CD4-positive, alpha-beta T cell treated with Interleukin-6 at 100 ng/mL for 8 hours (primary cell): Measurements from ENCODE around the gene TBL1XR1.
A peak's percentile ranks its signal among the peaks of the same experiment; 100 is the strongest.

ENCODE experiments used
- DNase-seq: peaks from one replicate; pipeline ENCODE4 v3.0.0-alpha.2; 2020; ENCODE audit warnings: mixed read lengths, low spot score

The TBL1XR1 gene

DNA sequence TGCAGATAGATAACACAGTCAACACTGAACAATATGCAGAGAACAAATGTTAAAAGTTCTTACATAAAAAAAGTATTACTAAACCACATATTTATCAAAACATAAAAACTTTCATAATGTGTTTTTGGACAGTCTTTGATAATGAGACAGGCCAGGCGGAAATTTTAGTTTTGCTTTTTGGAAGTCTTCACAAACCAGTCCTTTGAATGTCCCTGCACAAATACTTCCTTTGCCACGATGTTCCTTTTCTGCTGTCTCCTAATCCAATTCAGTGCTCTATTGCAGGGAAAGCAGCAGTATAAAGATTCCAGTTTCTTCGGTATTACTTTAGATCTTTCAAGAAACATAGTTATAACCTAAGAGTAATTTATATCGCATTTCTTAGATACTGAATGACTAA is 135.9 kb downstream of the TBL1XR1 start:
- DNase-seq = no peak

DNA sequence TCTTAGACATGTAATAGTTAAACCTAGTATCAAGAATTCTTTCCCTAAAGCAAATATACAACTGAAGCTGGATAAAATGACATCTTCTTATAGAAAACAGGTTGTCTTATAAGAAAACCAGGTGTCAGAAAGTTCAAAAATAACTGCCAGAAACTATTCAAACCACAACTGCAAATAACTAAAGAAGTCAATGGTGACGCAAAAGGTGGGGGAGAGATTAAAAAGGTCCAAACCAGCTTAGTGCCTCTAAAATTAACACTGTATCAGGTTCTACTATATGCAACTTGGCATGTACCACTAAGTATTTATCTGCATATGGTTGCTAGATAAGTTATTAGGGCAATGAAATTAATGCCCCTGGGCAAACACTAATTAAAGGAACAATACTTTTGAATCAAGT is 136.8 kb downstream of the TBL1XR1 start:
- no peak for DNase-seq

DNA sequence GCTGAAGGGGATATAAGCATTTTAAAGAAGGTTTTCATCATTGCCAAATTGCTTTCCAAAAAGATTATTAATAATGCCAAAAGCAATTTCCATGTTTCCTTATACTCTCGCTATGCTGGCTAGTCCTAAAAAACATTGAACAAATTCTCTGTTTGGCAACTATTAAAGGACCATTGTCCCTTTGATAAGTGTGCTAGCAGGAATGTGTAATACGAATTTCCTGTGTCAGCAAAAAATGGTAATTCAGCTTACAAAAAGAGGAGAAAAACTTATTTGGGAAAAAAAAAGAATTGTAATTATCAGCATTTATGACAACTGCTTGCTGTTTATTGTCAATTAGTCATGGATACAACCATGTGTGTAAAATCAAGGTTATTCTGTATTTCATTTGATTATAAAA is 138.6 kb downstream of the TBL1XR1 start:
- no peak for DNase-seq

GRCh38 chr3:177057768-177058167 is 139.5 kb downstream of the TBL1XR1 start:
- DNase-seq = peak; percentile 51

- DNase-seq = no peak
These were observed 140.4 kb downstream of the TBL1XR1 start for GRCh38 chr3:177056927-177057326.

GRCh38 chr3:177055605-177056571 is 141.4 kb downstream of the TBL1XR1 start:
- DNase-seq = no peak

DNA sequence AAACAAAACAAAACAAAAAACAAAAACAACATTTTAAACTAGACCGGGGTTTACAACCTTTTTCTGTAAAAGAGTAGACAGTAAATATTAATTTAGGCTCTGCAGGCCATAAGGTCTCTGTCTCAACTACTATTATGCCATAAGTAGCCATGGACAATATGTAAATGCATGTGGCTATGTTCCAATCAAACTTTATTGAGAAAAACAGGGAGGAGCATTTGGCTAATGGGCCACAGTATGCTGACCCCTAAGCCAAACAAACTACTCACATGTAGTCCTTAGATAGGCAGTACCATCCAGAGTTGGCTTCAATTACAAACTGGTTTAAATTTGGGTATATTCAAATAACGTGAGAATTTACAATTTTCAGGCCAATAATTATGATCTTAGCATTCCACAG is 144.2 kb downstream of the TBL1XR1 start:
- no peak for DNase-seq

- DNase-seq = no peak
These were observed 145.9 kb downstream of the TBL1XR1 start for GRCh38 chr3:177051411-177051810.

DNA sequence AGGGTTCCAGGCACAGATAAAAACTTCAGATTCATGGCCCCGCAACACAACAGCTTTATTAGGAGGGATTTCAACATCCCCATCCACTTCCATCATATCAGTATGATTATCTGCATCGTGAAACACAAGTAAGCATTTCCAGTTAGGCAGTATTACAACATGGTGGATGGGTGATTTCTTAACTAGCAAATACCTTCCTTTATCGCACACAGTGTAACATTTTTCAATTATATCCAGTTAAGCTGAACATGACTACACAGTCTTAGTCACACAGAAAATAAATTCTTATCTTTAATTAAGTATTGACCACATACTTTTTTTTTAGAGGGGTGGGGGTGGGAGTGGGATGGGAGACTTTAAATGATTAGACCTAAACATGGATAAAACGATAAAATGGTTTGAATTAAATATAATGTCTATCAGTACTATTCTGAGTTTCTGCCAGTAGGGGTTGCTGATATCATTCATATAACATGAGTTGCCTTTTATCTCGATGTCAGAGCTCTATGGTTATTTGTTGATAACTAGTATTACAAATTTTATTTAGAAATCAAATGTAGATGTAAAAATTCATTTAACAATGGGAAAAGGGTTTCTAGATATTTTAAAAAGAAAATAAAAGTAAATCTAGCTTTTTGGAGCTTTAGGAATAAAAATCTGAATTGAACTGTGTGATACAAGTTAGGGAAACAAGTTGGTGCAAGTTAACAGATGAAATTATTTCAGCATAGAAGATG is 146.6 kb downstream of the TBL1XR1 start:
- DNase-seq = peak; percentile 41

DNA sequence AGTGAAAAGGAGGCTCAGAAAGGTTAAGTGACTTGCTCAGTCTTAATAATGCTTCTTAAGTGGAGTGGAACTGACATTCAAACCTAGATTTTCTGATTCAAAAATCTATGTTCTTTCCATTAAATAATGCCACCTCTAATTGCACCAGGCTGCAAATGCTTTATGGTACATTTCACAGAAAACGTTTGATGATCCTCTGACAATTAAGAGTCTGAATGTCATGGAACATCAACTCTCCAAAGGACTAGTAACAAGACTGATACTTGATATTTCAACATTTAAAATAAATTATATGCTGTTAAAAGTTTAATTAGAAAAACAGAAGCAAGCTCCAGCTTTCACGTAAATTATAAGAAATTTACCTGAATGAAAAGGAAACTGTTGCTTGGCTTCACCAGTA is 151.5 kb downstream of the TBL1XR1 start:
- DNase-seq = no peak

DNA sequence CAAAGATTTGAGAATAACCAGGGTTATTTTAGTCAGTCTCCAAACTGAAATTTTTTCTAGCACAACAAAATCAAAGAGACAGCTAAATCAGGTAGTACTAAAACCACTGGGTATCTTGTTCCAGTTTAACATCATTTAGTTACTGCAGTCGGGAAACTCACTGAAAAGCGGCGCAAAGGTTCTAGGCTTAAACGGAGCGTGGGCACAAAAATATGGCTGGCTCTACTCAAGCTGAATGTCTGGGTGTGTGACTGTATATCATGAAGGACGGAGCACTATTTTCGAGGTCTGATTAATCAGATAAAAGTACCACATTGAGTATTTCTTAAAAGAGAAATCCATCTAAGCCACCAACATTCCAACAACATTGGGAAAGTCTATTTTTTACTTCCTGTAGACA is 152.1 kb downstream of the TBL1XR1 start:
- DNase-seq = no peak

DNA sequence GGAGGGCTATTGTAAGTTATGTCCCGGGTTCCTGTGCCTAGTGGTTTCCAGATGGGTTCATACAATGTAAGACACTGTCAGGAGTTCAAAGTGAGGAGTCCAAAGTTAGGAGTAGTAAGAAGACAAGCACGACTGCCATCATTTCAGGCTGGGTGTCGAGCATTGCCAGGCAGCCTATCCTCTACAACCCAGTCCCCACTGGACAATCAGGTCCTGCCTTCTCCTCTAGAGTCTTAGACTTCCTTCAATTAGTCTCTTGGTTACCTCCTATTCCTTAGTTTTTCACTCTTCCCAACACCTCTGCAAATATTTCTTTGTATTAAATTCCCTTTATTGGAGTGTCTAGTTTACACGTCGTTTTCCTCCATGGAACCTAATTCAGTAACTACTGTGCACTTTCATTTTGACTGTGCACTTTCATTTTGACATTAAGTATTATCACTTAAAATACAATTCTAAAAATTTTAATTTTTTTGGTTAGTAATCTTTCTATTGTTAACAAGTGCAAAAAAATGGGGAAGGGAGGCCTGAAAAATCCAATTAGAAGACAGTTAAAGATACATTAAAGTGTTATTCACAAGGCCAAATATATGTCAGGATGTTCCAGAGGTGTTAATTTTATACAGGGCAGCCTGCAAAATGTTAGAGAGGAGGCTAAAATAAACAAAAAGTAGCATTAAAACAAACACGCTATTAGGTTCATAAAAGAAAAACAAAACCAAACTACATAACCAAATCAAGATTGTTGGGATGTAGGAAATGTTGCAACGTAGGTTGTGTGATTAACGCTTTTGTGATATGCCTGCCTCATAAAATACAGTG is 155.3 kb downstream of the TBL1XR1 start:
- no peak for DNase-seq

DNA sequence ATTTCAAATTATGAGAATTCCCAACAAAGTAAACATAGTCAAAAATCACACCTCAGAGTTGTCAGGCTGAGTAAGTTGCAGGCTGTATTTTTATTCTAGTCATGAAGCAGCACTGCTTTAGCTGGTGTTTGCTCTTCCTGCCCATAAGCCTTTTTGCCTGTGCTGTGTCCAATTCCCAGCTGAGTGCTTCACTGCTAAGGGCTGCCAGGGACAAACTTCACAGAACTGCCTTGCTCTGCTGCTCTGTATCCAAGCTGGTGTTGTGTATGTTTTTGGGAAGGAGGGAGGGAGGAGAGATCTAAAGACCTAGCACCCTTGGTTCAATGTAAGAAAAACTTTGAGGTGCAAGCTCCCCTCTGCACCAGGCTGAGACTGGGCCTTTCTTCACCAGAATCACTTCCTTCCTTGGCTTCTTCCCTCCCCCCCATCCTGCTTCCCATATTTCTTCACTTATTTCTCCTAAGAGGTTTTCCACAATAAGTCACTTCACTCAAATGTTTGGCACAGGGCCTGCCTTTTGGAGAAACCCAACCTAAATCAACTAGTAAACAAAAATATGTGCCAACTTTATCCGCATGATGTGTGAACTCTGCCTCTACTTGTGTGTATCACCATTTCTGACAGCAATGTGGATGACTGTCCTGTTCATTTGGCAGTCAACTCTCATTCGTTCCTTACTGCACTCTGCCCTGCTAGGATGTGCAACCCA is 156.1 kb downstream of the TBL1XR1 start:
- no peak for DNase-seq

DNA sequence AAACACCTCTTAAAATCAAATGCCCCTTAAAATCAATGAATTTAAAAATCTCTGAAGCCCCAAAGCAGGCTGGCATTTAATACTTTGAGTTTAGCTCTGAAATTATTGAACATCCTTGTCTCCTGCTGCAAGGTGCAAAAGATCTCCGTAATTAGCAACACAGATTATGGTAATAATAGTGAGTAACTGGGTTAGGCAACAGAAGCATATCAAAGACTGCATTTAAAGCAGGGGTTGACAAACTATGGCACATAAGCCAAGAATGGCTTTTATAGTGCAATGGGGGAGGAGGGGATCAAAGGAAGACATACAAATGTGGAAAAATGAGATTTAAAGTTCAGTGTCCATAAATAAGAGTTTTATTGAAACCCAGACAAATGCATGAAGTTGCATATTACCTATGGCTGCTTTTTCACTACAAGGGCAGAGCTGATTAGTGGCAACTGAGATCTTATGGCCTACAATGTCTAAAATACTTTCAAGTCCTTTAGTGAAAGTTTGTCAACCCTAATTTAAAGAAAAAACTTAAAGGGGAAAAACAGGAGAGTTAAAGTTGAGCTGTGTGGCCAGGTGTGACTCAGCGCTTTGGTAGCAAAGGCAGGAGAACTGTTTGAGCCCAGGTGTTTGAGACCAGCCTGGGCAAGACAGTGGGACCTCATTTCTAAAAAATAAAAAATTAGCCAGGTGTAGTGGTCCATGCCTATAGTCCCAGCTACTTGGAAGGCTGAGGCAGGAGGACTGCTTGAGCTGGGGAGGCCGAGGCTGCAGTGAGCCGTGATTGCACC is 157.6 kb downstream of the TBL1XR1 start:
- DNase-seq = no peak

GRCh38 chr3:177037241-177037640 is 160.0 kb downstream of the TBL1XR1 start:
- no peak for DNase-seq

DNA sequence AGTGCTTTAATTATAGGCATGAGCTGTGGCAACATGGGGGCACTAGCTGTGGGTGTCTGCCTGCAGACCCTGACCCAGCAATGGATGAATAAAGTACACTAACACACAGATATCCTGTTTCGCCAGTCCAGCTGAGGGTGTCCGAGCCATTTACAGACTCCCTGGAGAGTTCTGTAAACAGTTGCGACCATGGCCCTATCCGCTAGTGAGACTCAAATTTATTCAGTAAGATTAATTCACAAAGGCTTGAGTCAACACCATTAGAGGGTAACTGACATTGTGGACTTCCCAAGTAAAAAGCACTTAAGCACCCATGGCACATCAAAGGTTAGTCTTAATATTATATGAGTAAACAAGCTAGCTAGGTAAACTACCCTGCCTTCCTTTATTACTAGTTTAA is 161.6 kb downstream of the TBL1XR1 start:
- no peak for DNase-seq

DNA sequence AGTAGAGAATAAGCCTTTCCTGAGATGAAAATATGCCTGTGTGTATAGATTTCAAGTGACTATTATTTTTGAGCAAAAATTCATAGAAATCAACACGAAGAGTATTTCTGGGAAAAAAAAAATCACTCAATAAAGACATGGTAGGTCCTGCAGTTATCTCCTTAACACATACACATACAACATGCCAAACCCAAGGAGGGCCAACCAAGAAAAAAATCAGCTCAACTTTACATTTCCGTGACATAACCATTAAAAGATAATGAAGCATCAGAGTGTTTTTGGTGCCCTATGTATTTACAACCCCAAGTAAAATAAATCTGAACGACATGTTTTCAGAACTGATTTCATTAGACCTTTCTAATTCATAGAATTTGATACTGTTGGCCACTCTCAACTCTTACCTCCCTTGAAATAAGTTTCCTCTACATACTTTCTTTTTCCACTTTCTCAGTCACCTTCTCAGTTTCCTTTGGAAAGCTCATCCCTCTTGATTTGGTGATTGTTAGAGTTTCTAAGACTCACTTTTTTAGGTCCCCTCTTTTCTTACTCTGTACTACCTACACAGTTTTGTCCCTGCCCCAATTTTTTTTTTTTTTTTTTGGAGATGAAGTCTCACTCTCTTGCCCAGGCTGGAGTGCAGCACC is 162.3 kb downstream of the TBL1XR1 start:
- no peak for DNase-seq

DNA sequence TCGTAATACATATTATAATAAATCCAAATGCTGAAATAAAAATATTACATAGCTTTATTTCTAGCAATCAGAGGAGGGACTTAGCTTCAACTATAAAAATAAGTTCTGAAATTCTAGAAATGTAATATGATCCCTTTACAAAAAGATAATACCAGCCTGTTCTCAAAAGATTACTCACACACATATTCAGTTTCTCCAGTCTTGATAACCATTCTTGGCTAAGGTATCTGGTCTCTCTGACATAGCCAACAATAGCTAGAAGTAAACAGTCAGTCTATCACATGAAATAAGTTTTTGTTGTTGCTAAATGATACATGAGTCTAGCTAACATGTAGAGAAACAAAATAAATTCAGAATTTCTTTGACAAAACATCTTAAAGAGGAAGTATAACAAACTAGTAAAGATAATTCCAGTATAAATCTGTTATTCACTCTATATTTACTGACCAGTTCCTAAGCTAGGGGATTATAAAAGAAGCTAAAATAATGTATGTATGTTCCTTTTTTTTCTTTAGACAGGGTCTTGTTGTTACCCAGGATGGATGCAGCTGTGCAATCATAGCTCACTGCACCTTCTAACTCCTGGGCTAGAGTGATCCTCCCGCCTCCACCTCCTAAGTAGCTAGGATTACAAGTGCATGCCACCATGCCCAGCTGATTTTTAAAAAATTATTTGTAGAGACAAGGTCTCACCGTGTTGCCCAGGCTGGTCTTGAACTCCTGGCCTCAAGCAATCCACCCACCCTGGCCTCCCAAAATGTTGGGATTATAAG is 170.6 kb downstream of the TBL1XR1 start:
- no peak for DNase-seq

- no peak for DNase-seq
These were observed 181.4 kb downstream of the TBL1XR1 start for GRCh38 chr3:177015881-177016280.
